K562 (cell line): Measurements from ENCODE around the gene CERS3. TPM values are rescaled to one million over a fixed set of nuclear protein-coding genes. Genes with fewer than 3 reads are reported as not detected.

Source experiments
- ATAC-seq: fragments of 200-7000 bp; cut with Tn5 transposase; 3 replicates; pipeline ENCODE4 v1.9.1; 2020; ENCODE audit warnings: moderate library complexity
- BruUV-seq: library from RNA; stranded (reverse); fragments of 400-500 nt; replicated peaks from 2 replicates; lab custom pipeline; 2021; lab: Mats Ljungman, UMichigan
- CTCF ChIA-PET: fragments of 300-600 bp; formaldehyde crosslinking; extraction: SDS; loops from one replicate; lab custom pipeline; 2021; ENCODE audit warnings: low intra/inter-chr PET ratio; lab: Yijun Ruan, JAX
- POLR2A ChIA-PET: fragments of 300-600, 350-650 bp; sonication (Branson Sonifier 250); formaldehyde crosslinking; extraction: SDS; loops from one replicate; lab custom pipeline; 2021; ENCODE audit warnings: antibody characterized with exemption, inconsistent platforms; lab: Yijun Ruan, JAX
- DNase-seq, 4 experiments: peaks; one replicate each; pipeline versions ENCODE4 v3.0.0 to v3.0.0-alpha.2; 2011 to 2018; ENCODE audit warnings: low spot score in 3 of 4, mixed read lengths in 3 of 4; ENCODE audit errors: extremely low read depth in 1 of 4
- FAIRE-seq: peaks from 2 replicates; lab custom pipeline; 2011; peaks lifted over from hg19 to GRCh38; lab: Jason Lieb, UNC
- H2AFZ ChIP-seq: 2 replicates; pipeline ENCODE4 v1.6.0; 2011; ENCODE audit warnings: low read depth, low read length, control low read depth, inconsistent platforms
- H3K27ac ChIP-seq: fragments of 200-600 bp; 3 replicates; pipeline ENCODE4 v1.8.0; 2011; ENCODE audit warnings: low read depth, mild to moderate bottlenecking, control low read depth, inconsistent platforms, low read length, moderate library complexity, mixed read lengths; ENCODE audit errors: extremely low read depth
- H3K27me3 ChIP-seq, 2 experiments: fragments of 300-600 bp in 1 of 2; 2 replicates in 1 of 2; 3 replicates in 1 of 2; pipeline versions ENCODE4 v1.6.0 to v1.8.0; 2011; ENCODE audit warnings: inconsistent platforms in 2 of 2, low read length in 2 of 2, mild to moderate bottlenecking in 1 of 2, mixed read lengths in 1 of 2, moderate library complexity in 1 of 2; ENCODE audit not compliant: control insufficient read depth in 2 of 2, insufficient read depth in 2 of 2
- H3K36me3 ChIP-seq: fragments of 300-600 bp; 3 replicates; pipeline ENCODE4 v1.8.0; 2011; ENCODE audit warnings: mild to moderate bottlenecking, low read length, inconsistent platforms; ENCODE audit not compliant: control insufficient read depth, insufficient read depth
- H3K4me1 ChIP-seq, 2 experiments: fragments of 200-600 bp in 1 of 2; replicated peaks in 1 of 2; 2 replicates in 1 of 2; 3 replicates in 1 of 2; pipeline versions ENCODE4 v1.5.1 to v1.8.0; 2011; ENCODE audit warnings: inconsistent platforms in 2 of 2, low read length in 2 of 2, mild to moderate bottlenecking in 1 of 2, mixed read lengths in 1 of 2, moderate library complexity in 1 of 2; ENCODE audit not compliant: control insufficient read depth in 2 of 2, insufficient read depth in 2 of 2
- H3K4me2 ChIP-seq: 2 replicates; pipeline ENCODE4 v1.6.1; 2011; ENCODE audit warnings: low read length, control low read depth, inconsistent platforms, mixed read lengths; ENCODE audit not compliant: insufficient read depth
- H3K4me3 ChIP-seq: fragments of 200-600 bp; sonication (generic), shearing (Covaris generic); 2 replicates; pipeline ENCODE4 v1.5.1; 2016; ENCODE audit warnings: control low read depth, inconsistent platforms
- H3K79me2 ChIP-seq: fragments of 200-600 bp; 3 replicates; pipeline ENCODE4 v1.8.0; 2011; ENCODE audit warnings: low read length, inconsistent platforms; ENCODE audit not compliant: control insufficient read depth, insufficient read depth
- H3K9ac ChIP-seq, 2 experiments: 2 replicates each; pipeline versions ENCODE4 v1.6.0 to v1.6.1; 2011; ENCODE audit warnings: low read depth in 2 of 2, low read length in 2 of 2, control low read depth in 1 of 2, inconsistent platforms in 1 of 2, mild to moderate bottlenecking in 1 of 2, mixed read lengths in 1 of 2; ENCODE audit not compliant: insufficient read depth in 1 of 2
- H3K9me1 ChIP-seq: one replicate; pipeline ENCODE4 v1.6.0; 2011; ENCODE audit warnings: inconsistent platforms, mild to moderate bottlenecking, low read length, moderate library complexity; ENCODE audit not compliant: control insufficient read depth, insufficient read depth
- H3K9me3 ChIP-seq: replicated peaks from 2 replicates; pipeline ENCODE4 v1.5.1; 2011; ENCODE audit warnings: low read depth, low read length, inconsistent platforms; ENCODE audit not compliant: control insufficient read depth, insufficient read depth
- H4K20me1 ChIP-seq: replicated peaks from 2 replicates; pipeline ENCODE4 v1.6.1; 2011; ENCODE audit warnings: low read length, inconsistent platforms, mixed read lengths; ENCODE audit not compliant: control insufficient read depth, insufficient read depth
- ARNT ChIP-seq, 2 experiments: fragments of 450-650 bp; IDR thresholded peaks; 2 replicates each; pipeline ENCODE4 v1.6.1; 2016; ENCODE audit warnings: mild to moderate bottlenecking in 1 of 2
- BACH1 ChIP-seq: fragments of 200-800 bp; sonication (Bioruptor generic); IDR thresholded peaks from 2 replicates; pipeline ENCODE4 v1.6.1; 2016; ENCODE audit warnings: missing genetic modification characterization, missing compliant biosample characterization
- ELF1 ChIP-seq: fragments of 200-800 bp; sonication (Bioruptor generic); IDR thresholded peaks from 2 replicates; pipeline ENCODE4 v1.6.1; 2016; ENCODE audit warnings: missing genetic modification characterization, missing compliant biosample characterization
- ESRRA ChIP-seq: fragments of 450-650 bp; IDR thresholded peaks from 2 replicates; pipeline ENCODE4 v1.6.1; 2014; ENCODE audit warnings: low read depth, mild to moderate bottlenecking, moderate library complexity, borderline replicate concordance
- SIN3B ChIP-seq: fragments of 450-650 bp; IDR thresholded peaks from 2 replicates; pipeline ENCODE4 v1.6.1; 2017; ENCODE audit warnings: low read depth, mild to moderate bottlenecking, moderate library complexity
- SMC3 ChIP-seq: conservative IDR thresholded peaks from 2 replicates; pipeline ENCODE4 v1.6.1; 2011; ENCODE audit warnings: low read depth, low read length, improper control_type of control experiment; ENCODE audit not compliant: insufficient read depth
- TBL1XR1 ChIP-seq, 2 experiments: IDR thresholded peaks; 2 replicates each; pipeline ENCODE4 v1.6.1; 2012; ENCODE audit warnings: improper control_type of control experiment in 2 of 2, low read length in 2 of 2, mild to moderate bottlenecking in 1 of 2
- TGIF2 ChIP-seq: sonication (generic); formaldehyde crosslinking; IDR thresholded peaks from 2 replicates; pipeline ENCODE4 v1.8.1; 2022; ENCODE audit warnings: mild to moderate bottlenecking, missing genetic modification reagents, moderate library complexity
- THRAP3 ChIP-seq: fragments of 450-650 bp; IDR thresholded peaks from 2 replicates; pipeline ENCODE4 v1.6.1; 2016; ENCODE audit warnings: mild to moderate bottlenecking, inconsistent platforms, borderline replicate concordance
- ZNF347 ChIP-seq: fragments of 450-650 bp; formaldehyde crosslinking; IDR thresholded peaks from 2 replicates; pipeline ENCODE4 v1.4.0; 2020; ENCODE audit warnings: low read depth, mild to moderate bottlenecking, moderate library complexity
- ZNF431 ChIP-seq: sonication (generic); formaldehyde crosslinking; IDR thresholded peaks from 2 replicates; pipeline ENCODE4 v1.8.0; 2022; ENCODE audit warnings: mild to moderate bottlenecking, missing genetic modification reagents
- WGBS: fragments of 100-300 bp; shearing (Covaris generic); methylation state at CpG from one replicate; pipeline ENCODE4 v1.1.6; 2016; ENCODE audit warnings: low coverage, mixed read lengths; ENCODE audit not compliant: insufficient coverage; ENCODE audit errors: missing lambda C conversion rate; 5-methylcytosine and 5-hydroxymethylcytosine counted together
- in situ Hi-C: fragments of 300-500 bp; cut with MboI; formaldehyde crosslinking; loops from 4 replicates; pipeline ENCODE4 v1.15.0; 2018; ENCODE audit warnings: inconsistent platforms, mixed read lengths
- intact Hi-C: fragments of 100-400 bp; cut with micrococcal nuclease; formaldehyde crosslinking; loops from 2 replicates; pipeline ENCODE4 v1.14.2; 2022
- polyA plus RNA-seq, 8 experiments: library from polyadenylated mRNA; depleted of rRNA in 4 of 8; stranded (reverse) in 5 of 8; unstranded in 3 of 8; fragments of >200 nt; fragmentation: Nextera tagmentation in 2 of 8; fragmentation: Illumina TruSeq in 1 of 8; extraction: Ambion mirVana in 2 of 8; extraction: Trizol in 1 of 8; gene quantifications; 2 replicates each; pipeline versions ENCODE4 v1.2.1 to v1.2.3, GENCODE V29; 2011 to 2014; ENCODE audit warnings: inconsistent platforms in 1 of 8, missing spikeins in 1 of 8
- total RNA-seq, 7 experiments: library from RNA; depleted of rRNA in 6 of 7; stranded (reverse); fragments of >200 nt in 6 of 7; fragmentation: Illumina TruSeq in 2 of 7; extraction: Trizol in 2 of 7; gene quantifications; 2 replicates each; pipeline versions ENCODE4 v1.2.1 to v1.2.3, GENCODE V29; 2011 to 2021; ENCODE audit warnings: low replicate concordance in 1 of 7
- TF ChIP-seq, protein P1 (sequence below): fragments of 250-450 bp; sonication (Bioruptor Pico); IDR thresholded peaks from 2 replicates; pipeline ENCODE4 v1.8.0; 2022; ENCODE audit warnings: inconsistent platforms, mild to moderate bottlenecking, moderate library complexity, borderline replicate concordance
- TF ChIP-seq, protein P2 (sequence below): sonication (generic); formaldehyde crosslinking; IDR thresholded peaks from 2 replicates; pipeline ENCODE4 v1.9.0; 2022; ENCODE audit warnings: mild to moderate bottlenecking, missing genetic modification reagents

The CERS3 gene
- total and polyA plus RNA-seq, 9 of the 15 experiments (the other 6 are each of a cell fraction or from before 2014, with no cell fraction given), result not detected

DNA sequence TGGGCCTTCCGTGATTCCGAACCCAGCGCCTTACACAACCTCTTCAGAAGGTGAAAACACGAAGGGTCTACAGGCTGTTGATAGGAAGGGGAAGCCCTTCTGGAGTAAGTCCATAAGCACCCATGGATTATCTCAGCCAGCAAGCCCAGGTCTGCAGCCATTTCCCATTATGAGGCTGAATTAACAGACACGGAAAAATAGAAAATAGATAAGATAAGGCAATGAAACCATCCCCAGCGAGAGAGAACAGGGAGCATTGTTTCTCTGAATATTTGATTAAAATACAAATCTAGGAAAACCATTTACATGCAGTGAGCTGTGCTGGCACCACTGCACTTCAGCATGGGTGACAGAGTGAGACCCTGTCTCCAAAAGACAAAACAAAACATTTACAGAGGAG is 16.2 kb upstream of the CERS3 start:
- DNase-seq, result no peak
- Histone ChIP-seq H3K27ac (no peak overlapping the region), H3K9me3 (no peaks in the 10 kb centered on the region), H3K79me2 (no peaks in the 10 kb centered on the region), H3K27me3 (no peaks in the 10 kb centered on the region; a peak in 1 of 5 replicates), H2AFZ (no peak overlapping the region), H3K4me2 (no peak overlapping the region), H3K4me1 (peaks cover 0 to 3% of the 10 kb centered on the region in 2 experiments; a peak in 1 of 5 replicates), H3K9me1 (no peaks in the 10 kb centered on the region), H3K36me3 (no peaks in the 10 kb centered on the region), H3K4me3 (no peak overlapping the region), H3K9ac (no peak overlapping the region), H4K20me1 (no peaks in the 10 kb centered on the region)
- CTCF ChIA-PET, result no interaction called here
- in situ Hi-C loops, result no loop called here
- POLR2A ChIA-PET, result no interaction called here
- 35% methylated on average over 5 of the region's 6 CpGs for WGBS
- no peak for ATAC-seq
- intact Hi-C loops, result no loop called here
- no peak for FAIRE-seq
- no TSS peak for BruUV-seq
- TF ChIP-seq SIN3B (no peak), TGIF2 (no peak), ESRRA (no peak), SMC3 (no peak), TBL1XR1 (IDR thresholded peaks at IDR 0.05; ENCODE audit: low read length in 2 of 2) (no peak), THRAP3 (no peak), ZNF347 (CRISPR knock-in tag) (no peak), ELF1 (tag) (no peak), BACH1 (tag) (no peak), ZNF431 (CRISPR knock-in tag) (no peak), ARNT (IDR thresholded peaks at IDR 0.05) (no peak)
- TF ChIP-seq, protein P1, sequence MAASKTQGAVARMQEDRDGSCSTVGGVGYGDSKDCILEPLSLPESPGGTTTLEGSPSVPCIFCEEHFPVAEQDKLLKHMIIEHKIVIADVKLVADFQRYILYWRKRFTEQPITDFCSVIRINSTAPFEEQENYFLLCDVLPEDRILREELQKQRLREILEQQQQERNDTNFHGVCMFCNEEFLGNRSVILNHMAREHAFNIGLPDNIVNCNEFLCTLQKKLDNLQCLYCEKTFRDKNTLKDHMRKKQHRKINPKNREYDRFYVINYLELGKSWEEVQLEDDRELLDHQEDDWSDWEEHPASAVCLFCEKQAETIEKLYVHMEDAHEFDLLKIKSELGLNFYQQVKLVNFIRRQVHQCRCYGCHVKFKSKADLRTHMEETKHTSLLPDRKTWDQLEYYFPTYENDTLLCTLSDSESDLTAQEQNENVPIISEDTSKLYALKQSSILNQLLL, result no peak
- TF ChIP-seq, protein P2, sequence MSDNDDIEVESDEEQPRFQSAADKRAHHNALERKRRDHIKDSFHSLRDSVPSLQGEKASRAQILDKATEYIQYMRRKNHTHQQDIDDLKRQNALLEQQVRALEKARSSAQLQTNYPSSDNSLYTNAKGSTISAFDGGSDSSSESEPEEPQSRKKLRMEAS, result no peak
